ENCODE measurements around the gene NOX5. TPM values are rescaled to one million over a fixed set of nuclear protein-coding genes. Genes with fewer than 3 reads are reported as not detected.

Gene NOX5
- total RNA-seq, 1 donor from 2014 or later: 0.45 TPM

- ATAC-seq (no peak), DNase-seq (ENCODE audit: low spot score) (no peak)
- intact Hi-C loops (cut with DNase I): no loop called here
These were observed 73.9 kb downstream of the NOX5 start for GRCh38 chr15:69088300-69088965.

GRCh38 chr15:69089258-69089657 is 74.8 kb downstream of the NOX5 start:
- intact Hi-C loops (cut with DNase I): no loop called here
- DNase-seq (ENCODE audit: low spot score) (no peak), ATAC-seq (no peak)

- DNase-seq (ENCODE audit: low spot score) (no peak), ATAC-seq (peak; percentile 50)
- intact Hi-C loops (cut with DNase I): no loop called here
These were observed 75.9 kb downstream of the NOX5 start for GRCh38 chr15:69090197-69090948.

- DNase-seq (ENCODE audit: low spot score) (no peak), ATAC-seq (no peak)
- intact Hi-C loops (cut with DNase I): no loop called here
These were observed 77.2 kb downstream of the NOX5 start for GRCh38 chr15:69091654-69092053.

GRCh38 chr15:69092159-69092558 is 77.7 kb downstream of the NOX5 start:
- intact Hi-C loops (cut with DNase I): no loop called here
- DNase-seq (ENCODE audit: low spot score): no peak
- no peak for ATAC-seq

- DNase-seq (ENCODE audit: low spot score): no peak
- intact Hi-C loops (cut with DNase I): no loop called here
- ATAC-seq: peak; percentile 66
These were observed 78.6 kb downstream of the NOX5 start for GRCh38 chr15:69093127-69093526.

- ATAC-seq (no peak), DNase-seq (ENCODE audit: low spot score) (no peak)
- intact Hi-C loops (cut with DNase I): no loop called here
These were observed 79.1 kb downstream of the NOX5 start for GRCh38 chr15:69093614-69094013.

- ATAC-seq: no peak
- DNase-seq (ENCODE audit: low spot score): no peak
- intact Hi-C loops (cut with DNase I): no loop called here
These were observed 79.8 kb downstream of the NOX5 start for GRCh38 chr15:69094124-69094921.

- ATAC-seq: no peak
These were observed 80.8 kb downstream of the NOX5 start for GRCh38 chr15:69095274-69095673.

GRCh38 chr15:69096196-69096595 is 81.7 kb downstream of the NOX5 start:
- ATAC-seq (peak; percentile 67), DNase-seq (ENCODE audit: low spot score) (no peak)
- intact Hi-C loops (cut with DNase I): no loop called here

More at GRCh38 chr15:69095274-69095673, 80.8 kb downstream of the NOX5 start:
- DNase-seq (ENCODE audit: low spot score): no peak
- intact Hi-C loops (cut with DNase I): no loop called here

- no peak for DNase-seq (ENCODE audit: low spot score)
- intact Hi-C loops (cut with DNase I): no loop called here
These were observed 82.1 kb downstream of the NOX5 start for GRCh38 chr15:69096626-69097025.

GRCh38 chr15:69098771-69099170 is 84.3 kb downstream of the NOX5 start:
- no peak for DNase-seq (ENCODE audit: low spot score)
- intact Hi-C loops (cut with DNase I): no loop called here
- no peak for ATAC-seq

More at GRCh38 chr15:69096626-69097025, 82.1 kb downstream of the NOX5 start:
- ATAC-seq: no peak

- intact Hi-C loops (cut with DNase I): no loop called here
- no peak for DNase-seq (ENCODE audit: low spot score)
- no peak for ATAC-seq
These were observed 85.4 kb downstream of the NOX5 start for GRCh38 chr15:69099941-69100340.

GRCh38 chr15:69100821-69101220 is 86.3 kb downstream of the NOX5 start:
- intact Hi-C loops (cut with DNase I): no loop called here
- no peak for ATAC-seq
- DNase-seq (ENCODE audit: low spot score): no peak

- DNase-seq (ENCODE audit: low spot score) (no peak), ATAC-seq (no peak)
- intact Hi-C loops (cut with DNase I): no loop called here
These were observed 89.7 kb downstream of the NOX5 start for GRCh38 chr15:69104050-69104750.

GRCh38 chr15:69105451-69105985 is 91.0 kb downstream of the NOX5 start:
- ATAC-seq: no peak
- DNase-seq (ENCODE audit: low spot score): no peak
- intact Hi-C loops (cut with DNase I): no loop called here

- ATAC-seq (no peak), DNase-seq (ENCODE audit: low spot score) (no peak)
- intact Hi-C loops (cut with DNase I): no loop called here
These were observed 92.6 kb downstream of the NOX5 start for GRCh38 chr15:69107025-69107620.
